ENCODE data around the gene FRMD8. TPM values are rescaled to one million over a fixed set of nuclear protein-coding genes. Genes with fewer than 3 reads are reported as not detected.

FRMD8 gene
- total RNA-seq, 1 donor from 2014 or later = 22.6 TPM

- TF ChIP-seq CTCF (IDR thresholded peaks at IDR 0.05) = no peak
- Histone ChIP-seq H3K27me3 (ENCODE audit: low read depth) (no peaks in the 10 kb centered on the region), H3K9me3 (no peaks in the 10 kb centered on the region), H3K4me1 (peaks cover 27% of the 10 kb centered on the region), H3K36me3 (no peaks in the 10 kb centered on the region), H3K4me3 (no peak overlapping the region), H3K27ac (peak overlapping the region; percentile 31)
- intact Hi-C loops (cut with DNase I) = no loop called here
- ATAC-seq (no peak), DNase-seq (no peak)
Measured at GRCh38 chr11:65452806-65453490, 66.5 kb downstream of the FRMD8 start.

- no peak for TF ChIP-seq CTCF (IDR thresholded peaks at IDR 0.05)
- no peak for DNase-seq
- no peaks in the 10 kb centered on the region for H3K27me3 ChIP-seq (ENCODE audit: low read depth)
- ATAC-seq = no peak
- no peaks in the 10 kb centered on the region for H3K36me3 ChIP-seq
- H3K27ac ChIP-seq = peak overlapping the region; percentile 85
- intact Hi-C loops (cut with DNase I) = no loop called here
- H3K4me3 ChIP-seq = peak overlapping the region; percentile 63
- no peaks in the 10 kb centered on the region for H3K9me3 ChIP-seq
- peaks cover 27% of the 10 kb centered on the region for H3K4me1 ChIP-seq
Measured at GRCh38 chr11:65454311-65454695, 67.9 kb downstream of the FRMD8 start.

GRCh38 chr11:65454696-65455456, 68.4 kb downstream of the FRMD8 start:
- TF ChIP-seq CTCF (IDR thresholded peaks at IDR 0.05) = no peak
- intact Hi-C loops (cut with DNase I) = no loop called here
- Histone ChIP-seq H3K4me3 (peak overlapping the region; percentile 63), H3K36me3 (no peaks in the 10 kb centered on the region), H3K27ac (peak overlapping the region; percentile 85), H3K27me3 (ENCODE audit: low read depth) (no peaks in the 10 kb centered on the region), H3K9me3 (no peaks in the 10 kb centered on the region), H3K4me1 (peaks cover 27% of the 10 kb centered on the region)
- peak; percentile 93 for DNase-seq
- ATAC-seq = peak; percentile 92 to 95

- intact Hi-C loops (cut with DNase I) = no loop called here
- no peak for DNase-seq
- peaks cover 27% of the 10 kb centered on the region for H3K4me1 ChIP-seq
- H3K9me3 ChIP-seq = no peaks in the 10 kb centered on the region
- no peak overlapping the region for H3K4me3 ChIP-seq
- no peak for TF ChIP-seq CTCF (IDR thresholded peaks at IDR 0.05)
- H3K27me3 ChIP-seq (ENCODE audit: low read depth) = no peaks in the 10 kb centered on the region
- ATAC-seq = no peak
- no peaks in the 10 kb centered on the region for H3K36me3 ChIP-seq
- H3K27ac ChIP-seq = no peak overlapping the region
Measured at GRCh38 chr11:65456418-65456817, 70.0 kb downstream of the FRMD8 start.

- Histone ChIP-seq H3K9me3 (no peaks in the 10 kb centered on the region), H3K36me3 (no peaks in the 10 kb centered on the region), H3K27ac (no peak overlapping the region), H3K4me1 (peaks cover 8% of the 10 kb centered on the region), H3K27me3 (ENCODE audit: low read depth) (no peaks in the 10 kb centered on the region), H3K4me3 (no peak overlapping the region)
- no peak for ATAC-seq
- no peak for DNase-seq
- intact Hi-C loops (cut with DNase I) = no loop called here
- TF ChIP-seq CTCF (IDR thresholded peaks at IDR 0.05) = no peak
Measured at GRCh38 chr11:65459552-65459951, 73.1 kb downstream of the FRMD8 start.

Other genes starting within 250 kb of the FRMD8 start
- gene SPDYC, start 216.4 kb upstream of the FRMD8 start, total RNA-seq = not detected
- 176 TPM for gene CAPN1, start 204.7 kb upstream of the FRMD8 start, total RNA-seq
- gene POLA2, start 124.7 kb upstream of the FRMD8 start, total RNA-seq = 8.7 TPM
- 17.0 TPM for gene CDC42EP2, start 71.8 kb upstream of the FRMD8 start, total RNA-seq
- 45.8 TPM for gene DPF2, start 52.8 kb upstream of the FRMD8 start, total RNA-seq
- gene TIGD3, start 31.9 kb upstream of the FRMD8 start, total RNA-seq = 0.18 TPM
- 13.0 TPM for gene SLC25A45, start 4.0 kb upstream of the FRMD8 start, total RNA-seq
- gene NEAT1, start 36.2 kb downstream of the FRMD8 start, total RNA-seq = 980 TPM
- 11,612 TPM for gene MALAT1, start 112.4 kb downstream of the FRMD8 start, total RNA-seq
- gene SCYL1, start 138.4 kb downstream of the FRMD8 start, total RNA-seq = 61.2 TPM
- gene LTBP3, start 171.7 kb downstream of the FRMD8 start, total RNA-seq = 98.7 TPM
- gene ZNRD2, start 183.8 kb downstream of the FRMD8 start, total RNA-seq = 25.1 TPM
- gene FAM89B, start 185.9 kb downstream of the FRMD8 start, total RNA-seq = 48.6 TPM
- gene EHBP1L1, start 189.4 kb downstream of the FRMD8 start, total RNA-seq = 110 TPM
- gene KCNK7, start 209.2 kb downstream of the FRMD8 start, total RNA-seq = 1.7 TPM
- 113 TPM for gene MAP3K11, start 227.6 kb downstream of the FRMD8 start, total RNA-seq
- 32.4 TPM for gene PCNX3, start 229.1 kb downstream of the FRMD8 start, total RNA-seq